Heart left ventricle (tissue), 13 donors: ENCODE measurements around the gene KPNB1.

Experiments
- CTCF ChIP-seq, 12 donors: fragments of 200-600 bp; sonication (generic) in 4 of 12; IDR thresholded peaks; one replicate each; pipeline versions ENCODE4 v1.5.0 to v1.8.0; 2018 to 2022; ENCODE audit warnings: antibody characterized with exemption in 12 of 12, mild to moderate bottlenecking in 5 of 12
- POLR2A ChIP-seq, 2 donors: fragments of 450-650 bp; IDR thresholded peaks; one replicate each; pipeline ENCODE4 v1.6.1; 2017; ENCODE audit warnings: antibody characterized with exemption in 2 of 2, mild to moderate bottlenecking in 2 of 2, moderate library complexity in 2 of 2
- donor health status: ischemic (EF 13 %, LVEDD 7.1; RV severe dilation, severe dysfunction).
- donor health status: DM: no; HTN: yes; CAD: no.
- donor health status: DM: no; HTN: no; CAD: no.
- donor health status: ischemic (EF 25% LVEDD 6.9; RV normal size, moderate dysfunction).
- donor health status: ischemic (EF 25% LVEDD 5.7; RV mildly dilated, moderate dysfunction).
- donor health status: ischemic (EF 35%, LVEDD 5.7; RV mildly dilated, moderate dysfunction).
- donor health status: nonischemic (EF 11% LVEDD 7.7; RV severe dilation, severe dysfunction).
- donor health status: DM: yes; HTN: yes; CAD: no.
- donor health status: PGD.
- donor health status: ischemic (EF 29% LVEDD 5.4; RV normal size, mild dysfunction).
- donor health status: nonischemic (EF 23%, LVEDD 6.1; RV moderate dilation, normal function).

DNA sequence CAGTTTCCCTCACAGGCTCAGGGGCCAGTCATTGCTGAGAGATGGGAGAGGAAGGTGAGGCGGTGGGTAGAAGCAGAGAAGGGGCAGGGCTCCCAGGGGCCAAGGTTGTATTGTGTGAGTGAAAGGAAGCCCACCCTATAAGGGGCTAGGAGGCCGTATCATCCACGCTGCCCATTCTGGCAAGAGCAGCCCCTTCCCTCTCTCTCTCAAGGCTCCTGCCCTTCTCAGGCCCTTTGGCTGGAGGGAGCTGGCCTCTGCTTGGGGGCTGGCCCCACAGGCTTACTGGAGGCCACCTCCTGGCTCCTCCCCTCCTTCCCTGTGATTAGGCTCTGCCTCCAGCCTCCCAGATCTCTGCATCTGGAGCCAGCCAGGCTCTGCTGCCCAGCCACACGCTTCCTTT, 51.9 kb downstream of the KPNB1 start:
- no peak for TF ChIP-seq CTCF (IDR thresholded peaks at IDR 0.05)
- no peak for TF ChIP-seq POLR2A (IDR thresholded peaks at IDR 0.05)
